ENCODE results near the gene MAP3K6.

MAP3K6 gene

GRCh38 chr1:27346991-27347624 is 19.7 kb downstream of the MAP3K6 start:
- peaks cover 32 to 55% of the 10 kb centered on the region in 2 donors for H3K4me1 Mint-ChIP-seq
- H3K27ac Mint-ChIP-seq: no peak overlapping the region
- H3K4me3 Mint-ChIP-seq: no peak overlapping the region

GRCh38 chr1:27346357-27346756 is 20.4 kb downstream of the MAP3K6 start:
- ATAC-seq (replicated peaks): no peak
- H3K4me1 Mint-ChIP-seq: peaks cover 38 to 62% of the 10 kb centered on the region in 2 donors
- no peak overlapping the region for H3K27ac Mint-ChIP-seq

More at GRCh38 chr1:27346991-27347624, 19.7 kb downstream of the MAP3K6 start:
- peaks cover 9 to 17% of the 10 kb centered on the region in 2 donors for H3K36me3 Mint-ChIP-seq
- no peaks in the 10 kb centered on the region for H3K9me3 Mint-ChIP-seq
- H3K27me3 Mint-ChIP-seq: no peaks in the 10 kb centered on the region
- ATAC-seq (replicated peaks): no peak
- no peak for DNase-seq

GRCh38 chr1:27345272-27345671 is 21.5 kb downstream of the MAP3K6 start:
- no peaks in the 10 kb centered on the region for H3K9me3 Mint-ChIP-seq
- no peak overlapping the region for H3K27ac Mint-ChIP-seq
- no peak for ATAC-seq (replicated peaks)
- H3K4me3 Mint-ChIP-seq: no peak overlapping the region
- no peak for DNase-seq
- peaks cover 43 to 73% of the 10 kb centered on the region in 2 donors for H3K4me1 Mint-ChIP-seq
- peaks cover 9 to 17% of the 10 kb centered on the region in 2 donors for H3K36me3 Mint-ChIP-seq
- no peaks in the 10 kb centered on the region for H3K27me3 Mint-ChIP-seq

More at GRCh38 chr1:27346357-27346756, 20.4 kb downstream of the MAP3K6 start:
- H3K9me3 Mint-ChIP-seq: no peaks in the 10 kb centered on the region
- no peak overlapping the region for H3K4me3 Mint-ChIP-seq
- peaks cover 9 to 17% of the 10 kb centered on the region in 2 donors for H3K36me3 Mint-ChIP-seq
- no peak for DNase-seq
- no peaks in the 10 kb centered on the region for H3K27me3 Mint-ChIP-seq

- H3K4me3 Mint-ChIP-seq: peak overlapping the region; percentile 86 to 89
- no peaks in the 10 kb centered on the region for H3K9me3 Mint-ChIP-seq
- DNase-seq (no peak), ATAC-seq (replicated peaks) (no peak)
- H3K4me1 Mint-ChIP-seq: peaks cover 52 to 83% of the 10 kb centered on the region in 2 donors
- H3K36me3 Mint-ChIP-seq: peaks cover 14 to 29% of the 10 kb centered on the region in 2 donors
- no peaks in the 10 kb centered on the region for H3K27me3 Mint-ChIP-seq
- H3K27ac Mint-ChIP-seq: peak overlapping the region; percentile 96
Measured at GRCh38 chr1:27343639-27344025, 23.1 kb downstream of the MAP3K6 start.

- H3K4me3 Mint-ChIP-seq: peak overlapping the region; percentile 86 to 89
- H3K4me1 Mint-ChIP-seq: peaks cover 52 to 82% of the 10 kb centered on the region in 2 donors
- H3K27me3 Mint-ChIP-seq: no peaks in the 10 kb centered on the region
- peaks cover 20 to 31% of the 10 kb centered on the region in 2 donors for H3K36me3 Mint-ChIP-seq
- H3K9me3 Mint-ChIP-seq: no peaks in the 10 kb centered on the region
- peak overlapping the region; percentile 96 for H3K27ac Mint-ChIP-seq
- ATAC-seq (replicated peaks) (peak; percentile 33 to 51), DNase-seq (peak; percentile 55)
Measured at GRCh38 chr1:27342778-27343638, 23.8 kb downstream of the MAP3K6 start.

GRCh38 chr1:27342391-27342777 is 24.4 kb downstream of the MAP3K6 start:
- H3K27ac Mint-ChIP-seq: peak overlapping the region; percentile 96
- H3K4me3 Mint-ChIP-seq: peak overlapping the region; percentile 86 to 89
- peak; percentile 49 to 50 for ATAC-seq (replicated peaks)
- H3K36me3 Mint-ChIP-seq: peaks cover 16 to 27% of the 10 kb centered on the region in 2 donors
- no peak for DNase-seq
- H3K9me3 Mint-ChIP-seq: no peaks in the 10 kb centered on the region
- no peaks in the 10 kb centered on the region for H3K27me3 Mint-ChIP-seq
- peaks cover 48 to 75% of the 10 kb centered on the region in 2 donors for H3K4me1 Mint-ChIP-seq

GRCh38 chr1:27341525-27342252 is 25.1 kb downstream of the MAP3K6 start, which contains the start of gene SYTL1:
Gene SYTL1, plus strand, starts transcription at chr1:27342022. Its CDS starts 3,313 bp downstream, at chr1:27345335.
- Mint-ChIP-seq H3K4me1 (peaks cover 48 to 72% of the 10 kb centered on the region in 2 donors), H3K4me3 (peak within 1 kb of the TSS; percentile 86 to 89), H3K9me3 (no peaks in the 10 kb centered on the region), H3K27ac (peak within 1 kb of the TSS; percentile 96), H3K27me3 (no peaks in the 10 kb centered on the region), H3K36me3 (peaks cover 16 to 29% of the 10 kb centered on the region in 2 donors)
- peak; percentile 85 to 86 for ATAC-seq (replicated peaks)
- DNase-seq: peak; percentile 72

- Mint-ChIP-seq H3K27me3 (no peaks in the 10 kb centered on the region), H3K9me3 (no peaks in the 10 kb centered on the region), H3K27ac (peak overlapping the region; percentile 89), H3K36me3 (peaks cover 27 to 37% of the 10 kb centered on the region in 2 donors), H3K4me3 (no peak overlapping the region), H3K4me1 (peaks cover 39 to 56% of the 10 kb centered on the region in 2 donors)
- DNase-seq (no peak), ATAC-seq (replicated peaks) (no peak)
Measured at GRCh38 chr1:27339213-27339612, 27.5 kb downstream of the MAP3K6 start.

- peaks cover 37 to 52% of the 10 kb centered on the region in 2 donors for H3K4me1 Mint-ChIP-seq
- H3K27ac Mint-ChIP-seq: peak overlapping the region; percentile 89
- DNase-seq (no peak), ATAC-seq (replicated peaks) (no peak)
- no peaks in the 10 kb centered on the region for H3K9me3 Mint-ChIP-seq
- peaks cover 31 to 41% of the 10 kb centered on the region in 2 donors for H3K36me3 Mint-ChIP-seq
- no peaks in the 10 kb centered on the region for H3K27me3 Mint-ChIP-seq
- H3K4me3 Mint-ChIP-seq: no peak overlapping the region
Measured at GRCh38 chr1:27338751-27339150, 28.0 kb downstream of the MAP3K6 start.

GRCh38 chr1:27336756-27337155 is 30.0 kb downstream of the MAP3K6 start:
- H3K4me3 Mint-ChIP-seq: no peak overlapping the region
- DNase-seq: no peak
- no peaks in the 10 kb centered on the region for H3K27me3 Mint-ChIP-seq
- H3K9me3 Mint-ChIP-seq: no peaks in the 10 kb centered on the region
- peak overlapping the region; percentile 83 for H3K27ac Mint-ChIP-seq
- H3K36me3 Mint-ChIP-seq: peaks cover 47 to 61% of the 10 kb centered on the region in 2 donors
- H3K4me1 Mint-ChIP-seq: peaks cover 33 to 52% of the 10 kb centered on the region in 2 donors
- ATAC-seq (replicated peaks): no peak

GRCh38 chr1:27335506-27336422 is 31.0 kb downstream of the MAP3K6 start:
- no peak overlapping the region for H3K4me3 Mint-ChIP-seq
- no peaks in the 10 kb centered on the region for H3K27me3 Mint-ChIP-seq
- H3K4me1 Mint-ChIP-seq: peaks cover 29 to 46% of the 10 kb centered on the region in 2 donors
- DNase-seq (no peak), ATAC-seq (replicated peaks) (no peak)
- no peaks in the 10 kb centered on the region for H3K9me3 Mint-ChIP-seq
- peak overlapping the region; percentile 1 for H3K27ac Mint-ChIP-seq
- H3K36me3 Mint-ChIP-seq: peaks cover 52 to 63% of the 10 kb centered on the region in 2 donors

GRCh38 chr1:27333717-27334279 is 33.0 kb downstream of the MAP3K6 start:
- peaks cover 22 to 37% of the 10 kb centered on the region in 2 donors for H3K4me1 Mint-ChIP-seq
- no peak for DNase-seq
- H3K27me3 Mint-ChIP-seq: no peaks in the 10 kb centered on the region
- no peak for ATAC-seq (replicated peaks)
- H3K27ac Mint-ChIP-seq: no peak overlapping the region
- H3K36me3 Mint-ChIP-seq: peaks cover 50 to 64% of the 10 kb centered on the region in 2 donors
- H3K9me3 Mint-ChIP-seq: no peaks in the 10 kb centered on the region
- no peak overlapping the region for H3K4me3 Mint-ChIP-seq

All from stimulated activated naive B cell treated with anti-CD40 and anti-IgM and Interleukin-4, amounts not matched to agents 10 μg/mL and 1 μg/mL and 100 μg/mL, for 72 hours (primary cell).